ENCODE measurements around the gene POC1A.

POC1A gene

GRCh38 chr3:52067046-52067445, 87.2 kb downstream of the POC1A start:
- DNase-seq (ENCODE audit: low read depth in 2 of 2): no peak

- DNase-seq (ENCODE audit: low read depth in 2 of 2): no peak
Measured at GRCh38 chr3:52065264-52065756, 88.9 kb downstream of the POC1A start.

DNA sequence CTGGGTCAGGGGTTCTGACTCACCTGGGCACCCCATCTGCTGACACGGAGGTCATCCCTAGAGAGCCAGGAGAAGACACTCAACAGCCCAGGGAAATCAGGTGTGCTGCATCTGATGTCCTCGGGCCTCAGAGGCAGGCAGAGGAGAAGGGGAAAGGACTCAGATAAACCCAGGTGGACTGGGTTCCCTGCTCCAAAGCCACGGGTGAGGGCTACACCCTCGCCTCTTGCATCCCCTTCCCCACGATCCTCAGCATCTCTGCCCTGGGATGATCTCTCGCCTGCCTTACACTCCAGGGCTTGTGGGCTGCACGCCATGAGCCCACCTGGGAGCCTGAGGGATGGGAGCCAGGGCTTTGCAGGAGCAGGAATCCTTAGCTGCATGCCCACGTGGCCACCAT, 89.7 kb downstream of the POC1A start:
- DNase-seq (ENCODE audit: low read depth in 2 of 2): no peak

DNA sequence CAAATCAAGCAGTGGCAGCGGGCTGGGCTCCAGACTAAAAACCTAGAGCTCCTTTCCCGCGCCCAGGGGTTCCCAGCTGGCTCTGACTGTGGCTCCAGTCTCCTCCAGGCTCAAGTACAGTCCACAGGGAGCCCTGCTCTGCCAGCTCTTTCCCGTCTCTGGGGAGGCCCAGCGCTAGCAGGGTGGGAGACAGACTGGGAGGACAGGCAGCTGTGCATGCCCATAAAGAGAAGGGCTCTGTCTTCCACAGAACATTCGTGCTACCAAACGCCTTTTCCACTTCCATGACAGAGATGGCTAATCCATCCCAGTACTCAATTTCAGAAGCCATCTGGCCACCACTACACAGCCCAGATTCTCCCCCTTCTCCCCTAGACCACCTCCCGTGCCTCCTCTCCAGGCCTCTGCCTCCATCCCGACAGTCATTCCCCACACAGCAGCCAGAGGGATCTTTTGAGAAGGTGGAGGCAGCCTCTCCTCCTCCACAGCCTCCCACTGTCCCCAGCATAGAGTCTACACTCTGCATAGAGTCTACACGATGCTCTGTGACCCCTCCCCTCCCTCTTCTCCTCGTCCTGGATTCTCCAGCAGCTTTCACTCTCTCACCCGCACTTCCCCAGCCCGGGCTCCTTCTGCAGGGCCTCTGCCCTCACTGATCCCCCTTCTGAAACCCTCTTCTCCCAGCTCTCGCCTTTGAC, 91.0 kb downstream of the POC1A start:
- DNase-seq (ENCODE audit: low read depth in 2 of 2): no peak

GRCh38 chr3:52062505-52062904, 91.7 kb downstream of the POC1A start:
- no peak for DNase-seq (ENCODE audit: low read depth in 2 of 2)

- DNase-seq (ENCODE audit: low read depth in 2 of 2): no peak
Measured at GRCh38 chr3:52061121-52061910, 92.9 kb downstream of the POC1A start.

DNA sequence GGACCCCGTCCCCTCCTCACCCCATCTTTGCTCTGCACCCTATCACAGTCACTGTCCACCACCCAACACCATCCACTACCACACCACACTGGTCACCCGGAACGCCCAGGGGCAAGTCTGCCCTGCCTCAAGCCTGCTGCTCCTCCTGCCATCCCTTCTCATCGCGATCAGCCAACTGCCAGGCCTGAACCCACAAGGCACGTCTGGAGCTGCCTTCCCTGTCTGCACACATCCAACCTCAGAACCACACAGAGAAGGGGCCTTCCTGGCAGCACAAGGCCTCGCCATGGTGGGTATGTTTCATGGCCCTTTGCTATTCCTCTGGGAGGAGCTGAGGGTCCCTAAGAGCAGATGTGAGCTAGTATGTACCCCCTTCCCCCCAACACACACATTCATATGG, 94.4 kb downstream of the POC1A start:
- no peak for DNase-seq (ENCODE audit: low read depth in 2 of 2)

GRCh38 chr3:52057812-52058495, 96.3 kb downstream of the POC1A start:
- DNase-seq (ENCODE audit: low read depth in 2 of 2): no peak

DNA sequence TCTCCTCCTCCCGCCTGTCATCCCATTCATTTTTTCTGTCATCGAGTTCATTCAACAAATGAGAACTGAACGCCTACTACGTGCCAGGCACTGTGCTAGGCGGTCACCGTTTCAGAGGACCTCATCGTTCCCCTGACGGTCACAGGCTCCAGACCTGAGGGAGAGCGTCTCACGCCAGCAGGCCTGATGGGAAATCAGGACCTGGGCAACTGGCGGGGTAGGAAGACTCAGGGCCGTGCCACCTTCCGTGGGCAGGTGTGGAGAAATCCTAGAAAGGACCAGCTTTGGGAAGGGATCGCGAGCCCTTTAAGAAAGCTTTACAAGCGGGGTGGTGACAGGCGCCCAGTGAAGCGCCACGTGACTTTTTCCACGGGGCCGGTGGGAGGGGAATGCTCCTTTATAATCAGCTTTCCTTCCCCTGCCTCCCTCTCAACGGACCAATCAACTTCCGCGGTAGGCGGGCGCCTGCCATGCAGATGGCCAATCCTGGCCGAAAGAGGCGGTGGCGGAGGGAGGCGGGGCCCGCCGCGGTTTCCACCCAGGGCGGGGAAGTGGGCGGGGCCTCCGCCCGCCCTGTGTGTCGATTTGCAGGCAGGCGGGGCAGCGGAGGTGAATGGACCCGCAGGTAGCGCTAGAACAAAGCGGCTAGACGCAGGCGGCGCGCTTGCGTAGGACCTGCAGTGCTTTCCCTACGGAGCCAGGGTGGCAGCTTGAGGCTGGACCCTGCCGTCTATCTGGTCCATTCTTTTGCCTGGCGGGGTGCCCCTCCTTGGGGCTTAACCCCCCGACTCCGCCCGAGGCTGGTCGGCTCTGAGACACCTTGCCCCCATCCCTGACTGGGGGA, 97.0 kb downstream of the POC1A start:
- peak; percentile 99 for DNase-seq (ENCODE audit: low read depth in 2 of 2)

- DNase-seq (ENCODE audit: low read depth in 2 of 2): peak; percentile 33 to 60
Measured at GRCh38 chr3:52056521-52056967, 97.7 kb downstream of the POC1A start, which contains the start of gene DUSP7. TSS of gene DUSP7 (minus strand) at chr3:52056571. CDS start at chr3:52056366, 205 bp downstream.

- peak; percentile 18 to 21 for DNase-seq (ENCODE audit: low read depth in 2 of 2)
Measured at GRCh38 chr3:52055537-52056351, 98.5 kb downstream of the POC1A start.

DNA sequence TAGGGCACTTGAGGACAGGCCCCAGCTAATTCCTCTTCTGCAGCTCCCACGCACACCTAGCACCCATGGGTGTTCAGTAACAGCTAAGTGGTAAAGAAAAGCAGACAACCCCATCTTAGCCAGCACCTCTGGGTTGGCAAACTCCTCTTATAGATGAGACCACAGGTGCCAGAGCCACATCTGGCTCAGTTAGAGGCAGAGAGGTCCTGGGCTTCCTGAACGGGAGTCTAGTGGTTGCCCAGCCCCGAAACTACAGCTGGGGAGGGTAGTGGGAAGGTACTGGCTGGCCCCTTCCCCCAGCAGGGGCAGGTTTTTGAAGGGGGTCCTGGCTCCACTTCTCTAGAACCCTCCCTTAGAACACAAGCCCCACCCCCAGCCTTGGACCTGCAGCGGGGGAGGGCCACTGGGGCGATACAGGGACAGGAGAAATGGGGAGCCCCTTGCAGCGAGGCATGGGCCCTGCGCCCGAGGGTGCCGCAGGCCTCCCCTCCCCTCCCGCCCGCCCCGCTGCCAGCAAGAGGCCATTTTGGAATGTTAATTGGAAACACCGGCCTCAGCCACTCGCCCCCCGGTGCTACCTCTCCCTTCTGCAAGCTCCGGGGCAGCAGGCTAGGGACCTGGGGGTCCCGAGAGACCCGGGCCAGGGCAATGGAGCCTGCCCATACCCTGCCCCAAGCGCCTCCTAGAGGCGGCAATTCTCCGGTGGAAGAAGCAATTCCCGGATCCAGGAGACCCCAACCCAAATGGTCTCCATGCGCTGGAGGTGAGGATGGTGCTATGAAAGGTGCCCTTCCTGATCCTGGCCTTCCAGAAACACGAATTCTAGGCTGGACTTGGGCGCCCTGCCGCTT, 99.3 kb downstream of the POC1A start:
- peak in 1 of 2 donors; percentile 7 for DNase-seq (ENCODE audit: low read depth in 2 of 2)

DNA sequence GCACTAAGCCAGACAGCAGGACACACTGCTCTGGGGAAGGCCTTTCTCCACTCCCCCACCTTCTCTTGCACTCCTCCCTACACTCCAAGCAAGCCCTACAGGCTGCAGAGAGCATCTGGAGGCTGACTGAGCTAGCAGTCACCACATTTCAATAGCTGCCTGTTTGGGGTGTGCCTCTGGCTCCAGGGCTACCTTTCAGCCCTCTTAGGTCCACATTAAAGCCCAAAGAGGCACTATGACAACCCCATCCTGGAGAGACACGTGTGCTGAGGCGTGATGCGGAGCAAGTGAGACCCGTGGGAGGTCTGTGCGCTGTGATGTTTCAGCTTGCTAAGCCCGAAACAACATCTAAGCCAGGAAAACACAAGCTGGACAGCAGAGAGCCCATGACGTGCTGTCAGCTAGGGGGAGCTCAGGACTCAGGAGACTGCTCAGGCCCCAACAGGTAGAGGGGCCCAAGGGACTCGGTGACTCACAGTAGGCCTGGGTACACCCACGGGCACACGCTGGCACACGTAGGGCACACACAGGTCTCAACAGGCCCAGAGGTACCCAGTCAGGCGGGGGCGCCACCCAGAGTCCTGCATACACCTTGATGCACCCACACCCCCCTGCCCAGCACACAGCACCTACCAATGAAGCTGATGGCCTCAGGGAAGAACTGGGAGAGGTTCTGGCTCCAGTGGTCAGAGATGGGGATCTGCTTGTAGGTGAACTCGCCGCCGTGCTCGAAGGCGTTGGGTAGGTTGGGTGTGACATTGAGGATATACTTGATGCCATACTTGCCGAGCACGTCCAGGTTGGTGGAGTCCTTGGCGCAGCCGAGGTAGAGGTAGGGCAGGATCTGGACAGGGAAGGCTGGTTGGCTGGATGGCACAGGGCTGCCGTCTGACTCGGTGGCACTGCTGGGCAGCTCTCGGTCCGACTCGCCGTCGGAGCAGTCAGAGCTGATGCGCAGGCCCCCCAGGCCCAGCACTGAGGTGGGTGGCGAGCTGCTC, 100.6 kb downstream of the POC1A start:
- peak; percentile 25 to 36 for DNase-seq (ENCODE audit: low read depth in 2 of 2)

- DNase-seq (ENCODE audit: low read depth in 2 of 2): peak in 1 of 2 donors; percentile 31
Measured at GRCh38 chr3:52052831-52053306, 101.4 kb downstream of the POC1A start.

DNA sequence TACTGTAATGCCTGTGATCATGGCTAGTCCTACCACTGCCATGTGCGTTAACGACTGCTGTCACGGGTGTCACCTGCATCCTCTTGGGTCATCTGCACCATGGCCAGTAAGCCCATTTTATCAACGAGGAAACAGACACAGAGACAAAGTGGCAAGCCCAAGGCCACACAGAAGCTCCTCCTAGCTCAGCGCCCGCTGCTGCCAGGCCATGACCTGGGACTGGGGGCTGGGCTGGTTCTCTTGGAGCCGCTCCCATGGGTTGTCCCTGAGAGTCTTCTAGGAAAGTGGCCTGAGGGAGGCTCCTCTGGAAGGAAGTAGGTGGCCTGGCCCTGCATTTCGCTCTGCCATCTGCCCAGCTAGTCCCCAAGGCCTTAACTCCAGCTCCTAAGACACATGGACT, 102.8 kb downstream of the POC1A start:
- DNase-seq (ENCODE audit: low read depth in 2 of 2): no peak

DNA sequence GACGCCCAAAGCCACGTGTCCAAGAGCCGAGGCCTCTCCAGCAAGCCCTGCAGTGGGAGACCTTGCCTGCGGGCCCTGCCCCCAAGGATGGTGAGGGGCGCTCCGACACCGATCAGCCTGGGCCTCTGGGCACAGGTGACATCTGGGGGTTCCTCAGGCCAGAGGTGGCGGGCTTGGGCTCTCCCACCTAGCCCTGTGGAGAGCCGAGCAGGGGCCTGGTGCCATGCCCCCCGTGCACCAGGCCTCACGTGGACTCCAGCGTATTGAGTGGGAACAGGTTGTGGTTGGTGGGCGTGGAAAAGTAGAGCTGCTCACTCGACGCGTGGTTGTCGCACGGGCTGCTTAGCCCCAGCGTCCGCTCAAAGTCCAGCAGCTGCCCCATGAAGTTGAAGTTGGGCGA, 103.7 kb downstream of the POC1A start:
- no peak for DNase-seq (ENCODE audit: low read depth in 2 of 2)

DNA sequence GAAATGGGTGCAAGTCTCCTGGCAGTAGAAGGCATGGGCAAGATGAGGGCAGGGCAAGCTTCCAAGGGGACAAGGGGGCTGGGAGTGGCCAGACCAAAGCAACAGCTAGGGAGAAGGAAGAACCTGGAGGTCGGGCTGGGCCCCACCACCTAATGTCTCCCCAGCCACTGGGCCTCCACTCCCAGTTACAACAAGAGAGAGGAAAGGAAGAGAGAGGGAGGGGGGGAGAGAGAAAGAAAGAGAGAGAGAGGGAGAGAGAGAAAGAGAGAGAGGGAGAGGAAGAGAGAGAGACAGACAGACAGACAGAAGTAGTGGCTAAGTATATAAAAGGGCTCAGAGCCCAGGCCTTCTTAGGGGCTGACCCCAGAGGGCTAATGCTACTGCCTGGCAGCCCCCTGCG, 104.7 kb downstream of the POC1A start:
- DNase-seq (ENCODE audit: low read depth in 2 of 2): no peak

- DNase-seq (ENCODE audit: low read depth in 2 of 2): no peak
Measured at GRCh38 chr3:52047295-52047960, 106.8 kb downstream of the POC1A start.

Data from stimulated activated CD4-positive, alpha-beta T cell treated with anti-CD3 and anti-CD28 coated beads, Interleukin-15, amount 100 ng/mL, for 48 hours (primary cell).